BE2C (cell line): ENCODE data around the gene RECK.
"Not testable (repeated sequence)": the region's sequence is repeated elsewhere in the genome, so short reads cannot be mapped to it uniquely, and the experiment has no call there.

ENCODE experiments used
- DNase-seq: peaks from one replicate; pipeline ENCODE4 v3.0.0-alpha.2; 2020
- H3K27me3 ChIP-seq: fragments of 250-450 bp; sonication (Bioruptor Pico); 2 replicates; pipeline ENCODE4 v1.5.1; 2020; ENCODE audit warnings: mild to moderate bottlenecking
- H3K36me3 ChIP-seq: fragments of 250-450 bp; sonication (Bioruptor Pico); 2 replicates; pipeline ENCODE4 v1.5.1; 2020; ENCODE audit warnings: mild to moderate bottlenecking
- H3K4me1 ChIP-seq: fragments of 250-450 bp; sonication (Bioruptor Pico); 2 replicates; pipeline ENCODE4 v1.5.1; 2020
- H3K4me3 ChIP-seq: 2 replicates; pipeline ENCODE4 v1.5.1; 2011; ENCODE audit warnings: low read depth, low read length
- H3K9me3 ChIP-seq: fragments of 250-450 bp; sonication (Bioruptor Pico); 2 replicates; pipeline ENCODE4 v1.5.1; 2020
- CTCF ChIP-seq: IDR thresholded peaks from 2 replicates; pipeline ENCODE4 v1.5.1; 2012; ENCODE audit warnings: mild to moderate bottlenecking, low read depth, low read length

The RECK gene

DNA sequence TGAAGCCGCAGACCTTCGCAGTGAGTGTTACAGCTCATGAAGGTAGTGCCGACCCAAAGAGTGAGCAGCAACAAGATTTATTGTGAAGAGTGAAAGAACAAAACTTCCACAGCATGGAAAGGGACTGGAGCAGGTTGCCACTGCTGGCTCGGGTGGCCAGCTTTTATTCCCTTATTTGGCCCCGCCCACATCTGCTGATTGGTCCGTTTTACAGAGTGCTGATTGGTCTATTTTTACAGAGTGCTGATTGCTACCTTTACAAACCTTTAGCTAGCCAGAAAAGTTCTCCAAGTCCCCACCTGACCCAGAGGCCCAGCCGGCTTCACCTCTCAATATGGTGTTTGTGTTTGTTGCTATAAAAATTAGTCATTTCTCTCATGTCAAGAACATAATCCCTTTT lies 49.7 kb downstream of the RECK start:
- Histone ChIP-seq H3K4me3 (no peak overlapping the region), H3K27me3 (no peaks in the 10 kb centered on the region), H3K9me3 (no peaks in the 10 kb centered on the region; the same call in 1 of the 2 replicates), H3K4me1 (no peaks in the 10 kb centered on the region), H3K36me3 (peaks cover 3% of the 10 kb centered on the region)
- TF ChIP-seq CTCF: no peak
- DNase-seq: peak; percentile 12

DNA sequence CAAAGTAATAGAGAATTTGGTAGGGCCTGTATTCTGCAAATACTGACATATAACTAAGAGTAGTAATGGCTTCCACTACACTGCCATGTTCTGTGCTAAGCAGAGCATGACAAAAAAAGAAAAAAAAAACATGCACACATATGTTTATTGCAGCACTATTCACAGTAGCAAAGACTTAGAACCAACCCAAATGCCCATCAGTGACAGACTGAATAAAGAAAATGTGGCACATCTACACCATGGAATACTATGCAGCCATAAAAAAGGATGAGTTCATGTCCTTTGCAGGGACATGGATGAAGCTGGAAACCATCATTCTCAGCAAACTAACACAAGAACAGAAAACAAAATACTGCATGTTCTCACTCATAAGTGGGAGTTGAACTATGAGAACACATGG lies 50.3 kb downstream of the RECK start:
- not testable (repeated sequence) for H3K27me3 ChIP-seq, H3K4me1 ChIP-seq, DNase-seq, H3K9me3 ChIP-seq, H3K4me3 ChIP-seq, H3K36me3 ChIP-seq

DNA sequence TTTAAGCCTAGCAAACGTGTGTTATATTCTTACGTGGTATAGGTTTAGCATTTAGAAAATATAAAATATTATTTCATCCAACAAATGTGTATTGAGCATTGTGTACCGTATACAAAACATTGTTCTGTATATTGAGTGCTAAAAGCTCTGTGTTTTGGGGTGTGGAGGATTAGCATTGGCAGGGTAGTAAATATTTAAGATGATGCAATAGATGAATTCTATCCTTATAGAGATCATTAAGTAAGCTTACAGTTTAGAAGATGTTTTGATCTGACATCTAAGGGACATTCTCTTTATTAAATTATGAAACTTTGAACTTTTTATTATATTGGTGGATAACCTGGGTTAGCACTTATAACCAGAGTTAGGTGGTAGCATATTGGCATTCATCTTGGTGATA lies 51.3 kb downstream of the RECK start:
- Histone ChIP-seq H3K9me3 (no peaks in the 10 kb centered on the region; the same call in 1 of the 2 replicates), H3K4me3 (no peak overlapping the region), H3K4me1 (no peaks in the 10 kb centered on the region), H3K36me3 (peaks cover 3% of the 10 kb centered on the region), H3K27me3 (no peaks in the 10 kb centered on the region)
- no peak for TF ChIP-seq CTCF
- no peak for DNase-seq

GRCh38 chr9:36091026-36091953 lies 54.6 kb downstream of the RECK start:
- Histone ChIP-seq H3K36me3 (0 out of 2 replicates have a peak, but pooled peaks cover 3% of the 10 kb centered on the region), H3K9me3 (no peaks in the 10 kb centered on the region; the same call in 1 of the 2 replicates), H3K4me3 (no peak overlapping the region), H3K27me3 (no peaks in the 10 kb centered on the region), H3K4me1 (no peaks in the 10 kb centered on the region)
- DNase-seq: no peak
- TF ChIP-seq CTCF: no peak

- H3K4me1 ChIP-seq: no peaks in the 10 kb centered on the region
- H3K9me3 ChIP-seq: no peaks in the 10 kb centered on the region; the same call in 1 of the 2 replicates
- H3K36me3 ChIP-seq: no peaks in the 10 kb centered on the region
- DNase-seq: no peak
- no peak for TF ChIP-seq CTCF
- no peak overlapping the region for H3K4me3 ChIP-seq
- H3K27me3 ChIP-seq: no peaks in the 10 kb centered on the region
Observed at GRCh38 chr9:36092014-36092413, 55.3 kb downstream of the RECK start.

- no peaks in the 10 kb centered on the region for H3K4me1 ChIP-seq
- no peak for TF ChIP-seq CTCF
- no peak overlapping the region for H3K4me3 ChIP-seq
- no peaks in the 10 kb centered on the region for H3K27me3 ChIP-seq
- H3K9me3 ChIP-seq: no peaks in the 10 kb centered on the region; the same call in 1 of the 2 replicates
- no peak for DNase-seq
- H3K36me3 ChIP-seq: no peaks in the 10 kb centered on the region
Observed at GRCh38 chr9:36092509-36093215, 55.9 kb downstream of the RECK start.
